HEK293 (cell line): ENCODE measurements around the gene SUN5.

ENCODE experiments used
- RBAK ChIP-seq: fragments of 450-650 bp; formaldehyde crosslinking; IDR thresholded peaks from 2 replicates; pipeline ENCODE4 v1.5.1; 2016; ENCODE audit warnings: missing biosample characterization, missing genetic modification characterization
- REST ChIP-seq: fragments of 450-650 bp; formaldehyde crosslinking; IDR thresholded peaks from 2 replicates; pipeline ENCODE4 v1.5.1; 2016; ENCODE audit warnings: missing biosample characterization, missing genetic modification characterization
- SETDB1 ChIP-seq: IDR thresholded peaks from one replicate; pipeline ENCODE4 v1.6.1; 2017; ENCODE audit warnings: mild to moderate bottlenecking, low read length, moderate library complexity, mixed read lengths; ENCODE audit not compliant: insufficient read length
- SP2 ChIP-seq: fragments of 450-650 bp; formaldehyde crosslinking; IDR thresholded peaks from 2 replicates; pipeline ENCODE4 v1.5.1; 2016; ENCODE audit warnings: missing biosample characterization, missing genetic modification characterization
- ZBTB1 ChIP-seq: fragments of 450-650 bp; formaldehyde crosslinking; IDR thresholded peaks from 2 replicates; pipeline ENCODE4 v1.5.1; 2016; ENCODE audit warnings: missing biosample characterization, missing genetic modification characterization
- ZBTB8A ChIP-seq: fragments of 450-650 bp; formaldehyde crosslinking; IDR thresholded peaks from 2 replicates; pipeline ENCODE4 v1.5.1; 2016; ENCODE audit warnings: missing biosample characterization, missing genetic modification characterization
- ZEB2 ChIP-seq: fragments of 450-650 bp; formaldehyde crosslinking; IDR thresholded peaks from 2 replicates; pipeline ENCODE4 v1.5.1; 2016; ENCODE audit warnings: missing biosample characterization, missing genetic modification characterization
- ZNF146 ChIP-seq: fragments of 450-650 bp; formaldehyde crosslinking; IDR thresholded peaks from 2 replicates; pipeline ENCODE4 v1.5.1; 2016; ENCODE audit warnings: missing biosample characterization, missing genetic modification characterization
- ZNF221 ChIP-seq: fragments of 450-650 bp; formaldehyde crosslinking; IDR thresholded peaks from 2 replicates; pipeline ENCODE4 v1.5.1; 2017; ENCODE audit warnings: missing biosample characterization, missing genetic modification characterization, borderline replicate concordance
- ZNF426 ChIP-seq: fragments of 450-650 bp; formaldehyde crosslinking; IDR thresholded peaks from 2 replicates; pipeline ENCODE4 v1.5.1; 2017; ENCODE audit warnings: missing biosample characterization, missing genetic modification characterization, mild to moderate bottlenecking, inconsistent platforms, moderate library complexity
- ZNF596 ChIP-seq: fragments of 450-650 bp; IDR thresholded peaks from 2 replicates; pipeline ENCODE4 v1.5.0; 2018; ENCODE audit warnings: missing biosample characterization, mild to moderate bottlenecking, missing genetic modification characterization, moderate library complexity
- ZNF768 ChIP-seq: fragments of 450-650 bp; formaldehyde crosslinking; IDR thresholded peaks from 2 replicates; pipeline ENCODE4 v1.5.1; 2018; ENCODE audit warnings: missing biosample characterization, mild to moderate bottlenecking, missing genetic modification characterization
- TF ChIP-seq, protein P1 (sequence below): fragments of 450-650 bp; formaldehyde crosslinking; IDR thresholded peaks from 2 replicates; pipeline ENCODE4 v1.5.1; 2016; ENCODE audit warnings: missing biosample characterization, missing genetic modification characterization
- TF ChIP-seq, protein P2 (sequence below): fragments of 450-650 bp; formaldehyde crosslinking; IDR thresholded peaks from 2 replicates; pipeline ENCODE4 v1.5.1; 2016; ENCODE audit warnings: missing biosample characterization, missing genetic modification characterization

GRCh38 chr20:32975698-32976674 lies 28.2 kb downstream of the SUN5 start:
- TF ChIP-seq ZBTB1 (tag by site-specific recombination) (no peak), SETDB1 (no peak), REST (no peak), ZEB2 (tag by site-specific recombination) (no peak), ZNF221 (no peak), ZNF596 (tag by site-specific recombination) (no peak), SP2 (tag by site-specific recombination) (no peak), ZBTB8A (tag by site-specific recombination) (no peak), RBAK (no peak), ZNF768 (no peak), ZNF426 (tag by site-specific recombination) (no peak), ZNF146 (tag by site-specific recombination) (no peak)
- TF ChIP-seq, protein P1, sequence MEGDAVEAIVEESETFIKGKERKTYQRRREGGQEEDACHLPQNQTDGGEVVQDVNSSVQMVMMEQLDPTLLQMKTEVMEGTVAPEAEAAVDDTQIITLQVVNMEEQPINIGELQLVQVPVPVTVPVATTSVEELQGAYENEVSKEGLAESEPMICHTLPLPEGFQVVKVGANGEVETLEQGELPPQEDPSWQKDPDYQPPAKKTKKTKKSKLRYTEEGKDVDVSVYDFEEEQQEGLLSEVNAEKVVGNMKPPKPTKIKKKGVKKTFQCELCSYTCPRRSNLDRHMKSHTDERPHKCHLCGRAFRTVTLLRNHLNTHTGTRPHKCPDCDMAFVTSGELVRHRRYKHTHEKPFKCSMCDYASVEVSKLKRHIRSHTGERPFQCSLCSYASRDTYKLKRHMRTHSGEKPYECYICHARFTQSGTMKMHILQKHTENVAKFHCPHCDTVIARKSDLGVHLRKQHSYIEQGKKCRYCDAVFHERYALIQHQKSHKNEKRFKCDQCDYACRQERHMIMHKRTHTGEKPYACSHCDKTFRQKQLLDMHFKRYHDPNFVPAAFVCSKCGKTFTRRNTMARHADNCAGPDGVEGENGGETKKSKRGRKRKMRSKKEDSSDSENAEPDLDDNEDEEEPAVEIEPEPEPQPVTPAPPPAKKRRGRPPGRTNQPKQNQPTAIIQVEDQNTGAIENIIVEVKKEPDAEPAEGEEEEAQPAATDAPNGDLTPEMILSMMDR, result no peak
- TF ChIP-seq, protein P2, sequence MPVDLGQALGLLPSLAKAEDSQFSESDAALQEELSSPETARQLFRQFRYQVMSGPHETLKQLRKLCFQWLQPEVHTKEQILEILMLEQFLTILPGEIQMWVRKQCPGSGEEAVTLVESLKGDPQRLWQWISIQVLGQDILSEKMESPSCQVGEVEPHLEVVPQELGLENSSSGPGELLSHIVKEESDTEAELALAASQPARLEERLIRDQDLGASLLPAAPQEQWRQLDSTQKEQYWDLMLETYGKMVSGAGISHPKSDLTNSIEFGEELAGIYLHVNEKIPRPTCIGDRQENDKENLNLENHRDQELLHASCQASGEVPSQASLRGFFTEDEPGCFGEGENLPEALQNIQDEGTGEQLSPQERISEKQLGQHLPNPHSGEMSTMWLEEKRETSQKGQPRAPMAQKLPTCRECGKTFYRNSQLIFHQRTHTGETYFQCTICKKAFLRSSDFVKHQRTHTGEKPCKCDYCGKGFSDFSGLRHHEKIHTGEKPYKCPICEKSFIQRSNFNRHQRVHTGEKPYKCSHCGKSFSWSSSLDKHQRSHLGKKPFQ (tag by site-specific recombination), result no peak
